Choroid plexus epithelial cell (primary cell): Measurements from ENCODE around the gene SAMD4A.

Experiments used
- DNase-seq: peaks from one replicate; pipeline ENCODE4 v3.0.0-alpha.2; 2010; ENCODE audit warnings: low read depth
- H3K4me3 ChIP-seq: 2 replicates; pipeline ENCODE4 v1.5.1; 2011; ENCODE audit warnings: low read depth, mild to moderate bottlenecking, control low read depth, low read length, moderate library complexity
- TF ChIP-seq, protein P1 (sequence below): conservative IDR thresholded peaks from 2 replicates; pipeline ENCODE4 v1.5.1; 2011; ENCODE audit warnings: low read depth, mild to moderate bottlenecking, control low read depth, inconsistent platforms, low read length, moderate library complexity

Gene SAMD4A

GRCh38 chr14:54566410-54567223 is at the start of gene SAMD4A:
Gene SAMD4A, plus strand, starts transcription at chr14:54567128. Its CDS starts 789 bp downstream, at chr14:54567917.
- TF ChIP-seq, protein P1, sequence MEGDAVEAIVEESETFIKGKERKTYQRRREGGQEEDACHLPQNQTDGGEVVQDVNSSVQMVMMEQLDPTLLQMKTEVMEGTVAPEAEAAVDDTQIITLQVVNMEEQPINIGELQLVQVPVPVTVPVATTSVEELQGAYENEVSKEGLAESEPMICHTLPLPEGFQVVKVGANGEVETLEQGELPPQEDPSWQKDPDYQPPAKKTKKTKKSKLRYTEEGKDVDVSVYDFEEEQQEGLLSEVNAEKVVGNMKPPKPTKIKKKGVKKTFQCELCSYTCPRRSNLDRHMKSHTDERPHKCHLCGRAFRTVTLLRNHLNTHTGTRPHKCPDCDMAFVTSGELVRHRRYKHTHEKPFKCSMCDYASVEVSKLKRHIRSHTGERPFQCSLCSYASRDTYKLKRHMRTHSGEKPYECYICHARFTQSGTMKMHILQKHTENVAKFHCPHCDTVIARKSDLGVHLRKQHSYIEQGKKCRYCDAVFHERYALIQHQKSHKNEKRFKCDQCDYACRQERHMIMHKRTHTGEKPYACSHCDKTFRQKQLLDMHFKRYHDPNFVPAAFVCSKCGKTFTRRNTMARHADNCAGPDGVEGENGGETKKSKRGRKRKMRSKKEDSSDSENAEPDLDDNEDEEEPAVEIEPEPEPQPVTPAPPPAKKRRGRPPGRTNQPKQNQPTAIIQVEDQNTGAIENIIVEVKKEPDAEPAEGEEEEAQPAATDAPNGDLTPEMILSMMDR, result peak; percentile 64

DNA sequence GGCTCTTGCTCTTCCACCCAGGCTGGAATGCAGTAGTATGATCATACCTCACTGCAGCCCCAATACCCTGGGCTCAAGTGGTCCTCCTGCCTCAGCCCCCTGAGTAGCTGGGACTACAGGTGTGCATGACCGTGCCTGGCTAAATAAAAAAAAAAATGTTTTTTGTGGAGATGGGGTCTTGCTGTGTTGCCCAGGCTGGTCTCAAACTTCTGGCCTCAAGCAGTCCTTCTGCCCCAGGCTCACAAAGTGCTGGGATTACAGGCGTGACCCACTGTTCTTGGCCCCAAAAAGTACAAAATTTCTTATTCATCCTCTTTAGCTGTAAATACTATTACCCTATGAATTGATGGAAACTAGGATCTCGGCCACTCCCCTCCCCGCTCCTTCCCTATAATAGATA is 42.5 kb upstream of the SAMD4A start:
- TF ChIP-seq, protein P1, result no peak
- no peak overlapping the region for H3K4me3 ChIP-seq
- DNase-seq, result no peak

More at GRCh38 chr14:54566410-54567223, at the start of gene SAMD4A:
- DNase-seq, result peak; percentile 94
- peak within 1 kb of the TSS; percentile 77 for H3K4me3 ChIP-seq

DNA sequence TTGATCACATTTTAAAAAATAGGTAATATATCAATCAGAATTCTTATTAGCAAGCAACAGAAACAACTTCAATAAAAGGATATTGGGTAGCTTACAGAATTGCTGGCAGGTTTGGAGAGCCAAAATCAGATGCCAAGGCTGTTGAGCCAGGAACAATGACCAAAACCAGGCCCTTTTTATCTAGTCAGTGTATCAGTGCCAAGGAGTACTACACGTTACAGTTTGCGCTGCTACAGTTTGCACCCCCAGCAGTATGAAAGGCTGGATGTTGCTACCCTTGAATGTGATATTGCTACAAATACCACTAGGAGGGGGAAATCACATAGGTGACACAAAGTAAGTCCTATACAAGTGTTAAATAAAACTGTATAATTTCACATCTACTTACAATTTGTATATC is 38.0 kb upstream of the SAMD4A start:
- TF ChIP-seq, protein P1, result no peak
- H3K4me3 ChIP-seq, result no peak overlapping the region
- DNase-seq, result no peak

- DNase-seq, result peak; percentile 45
- H3K4me3 ChIP-seq, result no peak overlapping the region
- TF ChIP-seq, protein P1, result no peak
Measured at GRCh38 chr14:54529811-54530210, 37.1 kb upstream of the SAMD4A start.

GRCh38 chr14:54532111-54533012 is 34.6 kb upstream of the SAMD4A start:
- DNase-seq, result no peak
- no peak overlapping the region for H3K4me3 ChIP-seq
- TF ChIP-seq, protein P1, result no peak

DNA sequence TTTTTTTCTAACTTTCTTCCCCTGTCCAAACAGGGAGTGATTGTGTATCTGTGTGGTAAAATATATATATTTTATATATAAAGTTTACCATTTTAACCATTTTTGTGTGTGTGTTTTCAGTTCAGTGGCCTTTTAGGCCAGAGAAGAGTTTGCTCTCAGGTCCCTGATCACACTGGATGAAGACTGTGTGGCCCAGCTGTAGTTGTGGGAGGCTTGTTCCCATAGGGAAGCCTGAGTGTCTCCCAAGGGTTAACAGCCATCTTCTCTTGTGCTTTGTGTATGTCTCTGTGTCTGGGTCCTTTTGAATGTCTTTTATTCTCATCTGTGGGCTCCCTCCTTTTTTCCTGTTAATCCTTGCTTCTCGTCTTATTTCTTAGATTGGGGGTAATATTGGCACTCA is 33.8 kb upstream of the SAMD4A start:
- DNase-seq, result no peak
- no peak overlapping the region for H3K4me3 ChIP-seq
- TF ChIP-seq, protein P1, result no peak
